ENCODE data around the gene PACSIN2.
A peak's percentile ranks its signal among the peaks of the same experiment; 100 is the strongest.

DNA sequence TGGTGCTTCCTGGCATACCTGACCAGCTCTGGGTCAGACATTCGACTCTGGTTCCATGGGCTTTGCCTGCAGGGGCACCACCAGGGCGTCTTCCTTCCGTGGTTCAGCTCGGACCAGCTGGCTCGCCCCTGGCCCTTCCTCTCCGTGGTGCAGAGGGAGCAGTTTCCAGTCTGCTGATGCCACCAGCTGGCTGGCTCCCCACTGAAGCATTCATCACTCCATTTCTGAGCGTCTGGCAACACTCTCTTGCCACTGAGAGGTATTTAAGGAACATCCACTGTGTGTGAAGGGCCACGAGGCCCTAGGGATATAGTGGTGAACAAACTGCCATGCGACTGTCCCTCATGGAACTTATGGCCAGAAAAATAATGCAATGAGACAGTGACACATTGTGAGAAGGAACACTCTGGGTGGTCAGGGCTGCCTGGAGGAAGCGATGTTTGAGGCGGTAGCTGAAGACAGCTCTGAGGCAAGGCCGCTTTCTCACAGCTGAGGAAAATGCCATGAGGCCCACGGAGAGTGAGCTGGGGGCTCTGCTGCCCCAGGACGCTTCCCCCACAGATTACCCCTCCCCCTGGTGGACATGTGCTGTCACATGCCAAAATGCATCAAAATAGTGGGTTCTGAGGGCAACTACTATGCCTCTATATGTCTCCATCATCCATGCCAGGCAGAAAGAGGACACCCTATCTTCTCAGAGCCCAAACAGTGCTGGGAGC lies 113.0 kb downstream of the PACSIN2 start:
- TF ChIP-seq, protein P1, sequence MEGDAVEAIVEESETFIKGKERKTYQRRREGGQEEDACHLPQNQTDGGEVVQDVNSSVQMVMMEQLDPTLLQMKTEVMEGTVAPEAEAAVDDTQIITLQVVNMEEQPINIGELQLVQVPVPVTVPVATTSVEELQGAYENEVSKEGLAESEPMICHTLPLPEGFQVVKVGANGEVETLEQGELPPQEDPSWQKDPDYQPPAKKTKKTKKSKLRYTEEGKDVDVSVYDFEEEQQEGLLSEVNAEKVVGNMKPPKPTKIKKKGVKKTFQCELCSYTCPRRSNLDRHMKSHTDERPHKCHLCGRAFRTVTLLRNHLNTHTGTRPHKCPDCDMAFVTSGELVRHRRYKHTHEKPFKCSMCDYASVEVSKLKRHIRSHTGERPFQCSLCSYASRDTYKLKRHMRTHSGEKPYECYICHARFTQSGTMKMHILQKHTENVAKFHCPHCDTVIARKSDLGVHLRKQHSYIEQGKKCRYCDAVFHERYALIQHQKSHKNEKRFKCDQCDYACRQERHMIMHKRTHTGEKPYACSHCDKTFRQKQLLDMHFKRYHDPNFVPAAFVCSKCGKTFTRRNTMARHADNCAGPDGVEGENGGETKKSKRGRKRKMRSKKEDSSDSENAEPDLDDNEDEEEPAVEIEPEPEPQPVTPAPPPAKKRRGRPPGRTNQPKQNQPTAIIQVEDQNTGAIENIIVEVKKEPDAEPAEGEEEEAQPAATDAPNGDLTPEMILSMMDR (IDR thresholded peaks at IDR 0.05), result 0 out of 2 replicates have a peak, but pooled peaks have one; percentile 34
- no peak for TF ChIP-seq ZFX (IDR thresholded peaks at IDR 0.05; ENCODE audit: borderline replicate concordance)
